Measurements from ENCODE around the gene SMARCAL1. TPM values are rescaled to one million over a fixed set of nuclear protein-coding genes. Genes with fewer than 3 reads are reported as not detected.

SMARCAL1 gene
- total RNA-seq, 1 donor from 2014 or later = 23.5 TPM

- no peak overlapping the region for H3K4me3 ChIP-seq (ENCODE audit: low read depth, low read length)
- no peak for TF ChIP-seq CTCF (conservative IDR thresholded peaks at IDR 0.05; ENCODE audit: low read depth, low read length)
- no peak for DNase-seq (ENCODE audit: low read depth)
These were observed 24.1 kb downstream of the SMARCAL1 start for GRCh38 chr2:216436383-216436782.

- DNase-seq (ENCODE audit: low read depth) = no peak
- TF ChIP-seq CTCF (conservative IDR thresholded peaks at IDR 0.05; ENCODE audit: low read depth, low read length) = no peak
These were observed 29.2 kb downstream of the SMARCAL1 start for GRCh38 chr2:216441308-216442010.

GRCh38 chr2:216445501-216445900 lies 33.2 kb downstream of the SMARCAL1 start:
- no peak for DNase-seq (ENCODE audit: low read depth)
- no peak overlapping the region for H3K4me3 ChIP-seq (ENCODE audit: low read depth, low read length)
- no peak for TF ChIP-seq CTCF (conservative IDR thresholded peaks at IDR 0.05; ENCODE audit: low read depth, low read length)

More at GRCh38 chr2:216441308-216442010, 29.2 kb downstream of the SMARCAL1 start:
- no peak overlapping the region for H3K4me3 ChIP-seq (ENCODE audit: low read depth, low read length)

GRCh38 chr2:216446343-216446742 lies 34.1 kb downstream of the SMARCAL1 start:
- DNase-seq (ENCODE audit: low read depth) = no peak
- no peak overlapping the region for H3K4me3 ChIP-seq (ENCODE audit: low read depth, low read length)
- no peak for TF ChIP-seq CTCF (conservative IDR thresholded peaks at IDR 0.05; ENCODE audit: low read depth, low read length)

GRCh38 chr2:216447293-216447692 lies 35.0 kb downstream of the SMARCAL1 start:
- no peak for TF ChIP-seq CTCF (conservative IDR thresholded peaks at IDR 0.05; ENCODE audit: low read depth, low read length)
- no peak for DNase-seq (ENCODE audit: low read depth)
- H3K4me3 ChIP-seq (ENCODE audit: low read depth, low read length) = no peak overlapping the region

- no peak overlapping the region for H3K4me3 ChIP-seq (ENCODE audit: low read depth, low read length)
- no peak for DNase-seq (ENCODE audit: low read depth)
- no peak for TF ChIP-seq CTCF (conservative IDR thresholded peaks at IDR 0.05; ENCODE audit: low read depth, low read length)
These were observed 36.5 kb downstream of the SMARCAL1 start for GRCh38 chr2:216448829-216449228.

GRCh38 chr2:216450346-216450745 lies 38.1 kb downstream of the SMARCAL1 start:
- DNase-seq (ENCODE audit: low read depth) = no peak
- no peak for TF ChIP-seq CTCF (conservative IDR thresholded peaks at IDR 0.05; ENCODE audit: low read depth, low read length)
- H3K4me3 ChIP-seq (ENCODE audit: low read depth, low read length) = no peak overlapping the region
